Endothelial cell of umbilical vein (primary cell): ENCODE measurements around the gene NKX2-4. TPM values are rescaled to one million over a fixed set of nuclear protein-coding genes. Genes with fewer than 3 reads are reported as not detected.
A peak's percentile ranks its signal among the peaks of the same experiment; 100 is the strongest.

ENCODE experiments used
- BruUV-seq: library from RNA; stranded (reverse); fragments of 400-500 nt; replicated peaks from 2 replicates; lab custom pipeline; 2021; lab: Mats Ljungman, UMichigan
- CTCF ChIA-PET: fragments of 300-600, 350-600 bp; sonication (Branson Sonifier 250); formaldehyde crosslinking; loops from one replicate; lab custom pipeline; 2021; ENCODE audit warnings: antibody characterized with exemption, inconsistent platforms; lab: Charles Lee
- POLR2A ChIA-PET: fragments of 300-600, 350-600 bp; sonication (Branson Sonifier 250); formaldehyde crosslinking; loops from one replicate; lab custom pipeline; 2021; ENCODE audit warnings: antibody characterized with exemption, inconsistent platforms; lab: Charles Lee
- DNase-seq: peaks from one replicate; pipeline ENCODE4 v3.0.0-alpha.2; 2011; ENCODE audit warnings: low read depth, low spot score
- FAIRE-seq: peaks from 2 replicates; lab custom pipeline; 2011; peaks lifted over from hg19 to GRCh38; lab: Jason Lieb, UNC
- H2AFZ ChIP-seq: 2 replicates; pipeline ENCODE4 v1.6.0; 2012; ENCODE audit warnings: low read depth, low read length, control low read depth, inconsistent platforms
- H3K27ac ChIP-seq: 2 replicates; pipeline ENCODE4 v1.5.1; 2011; ENCODE audit warnings: low read depth, mild to moderate bottlenecking, control low read depth, low read length, moderate library complexity; ENCODE audit not compliant: insufficient read depth
- H3K27me3 ChIP-seq, 2 experiments: 2 replicates each; pipeline versions ENCODE4 v1.6.0 to v1.6.1; 2011; ENCODE audit warnings: low read length in 2 of 2, mixed read lengths in 1 of 2; ENCODE audit not compliant: control insufficient read depth in 2 of 2, insufficient read depth in 2 of 2
- H3K36me3 ChIP-seq, 2 experiments: 2 replicates in 1 of 2; 3 replicates in 1 of 2; pipeline ENCODE4 v1.5.1; 2011; ENCODE audit warnings: low read length in 2 of 2, mild to moderate bottlenecking in 1 of 2, moderate library complexity in 1 of 2; ENCODE audit not compliant: control insufficient read depth in 2 of 2, insufficient read depth in 2 of 2; ENCODE audit errors: extremely low read depth in 1 of 2
- H3K4me1 ChIP-seq: 3 replicates; pipeline ENCODE4 v1.5.1; 2011; ENCODE audit warnings: mild to moderate bottlenecking, low read length; ENCODE audit not compliant: control insufficient read depth, insufficient read depth; ENCODE audit errors: extremely low read depth
- H3K4me2 ChIP-seq: 2 replicates; pipeline ENCODE4 v1.6.1; 2011; ENCODE audit warnings: low read length, control low read depth, mixed read lengths; ENCODE audit not compliant: insufficient read depth
- H3K4me3 ChIP-seq, 3 experiments: fragments of 200-600 bp in 1 of 3; sonication (generic), shearing (Covaris generic) in 1 of 3; replicated peaks in 1 of 3; 2 replicates each; pipeline ENCODE4 v1.5.1; 2011 to 2016; ENCODE audit warnings: control low read depth in 3 of 3, low read length in 3 of 3, mild to moderate bottlenecking in 2 of 3, inconsistent platforms in 1 of 3, low read depth in 1 of 3, moderate library complexity in 1 of 3; ENCODE audit not compliant: insufficient read depth in 1 of 3
- H3K79me2 ChIP-seq: 2 replicates; pipeline ENCODE4 v1.6.0; 2012; ENCODE audit warnings: low read length, inconsistent platforms; ENCODE audit not compliant: control insufficient read depth, insufficient read depth
- H3K9ac ChIP-seq: replicated peaks from 2 replicates; pipeline ENCODE3; 2011; ENCODE audit warnings: low read length, control low read depth; ENCODE audit not compliant: insufficient read depth; ENCODE audit errors: extremely low read depth
- H3K9me1 ChIP-seq: replicated peaks from 3 replicates; pipeline ENCODE4 v1.6.0; 2011; ENCODE audit warnings: mild to moderate bottlenecking, low read length; ENCODE audit not compliant: control insufficient read depth, insufficient read depth; ENCODE audit errors: extremely low read depth
- H3K9me3 ChIP-seq: replicated peaks from 2 replicates; pipeline ENCODE4 v1.5.1; 2012; ENCODE audit warnings: low read length, inconsistent platforms; ENCODE audit not compliant: control insufficient read depth, insufficient read depth
- H4K20me1 ChIP-seq: replicated peaks from 2 replicates; pipeline ENCODE3; 2011; ENCODE audit warnings: mild to moderate bottlenecking, low read length; ENCODE audit not compliant: control insufficient read depth, insufficient read depth; ENCODE audit errors: extremely low read depth
- CTCF ChIP-seq, 2 donors: IDR thresholded peaks; 1 replicate in 1 of 2; 2 replicates in 1 of 2; pipeline ENCODE4 v1.5.1; 2011; ENCODE audit warnings: low read length in 2 of 2, mild to moderate bottlenecking in 2 of 2, moderate library complexity in 2 of 2, control low read depth in 1 of 2, inconsistent platforms in 1 of 2, low read depth in 1 of 2; ENCODE audit not compliant: insufficient read depth in 1 of 2; ENCODE audit errors: extremely low read depth in 1 of 2
- EZH2 ChIP-seq: IDR thresholded peaks from 2 replicates; pipeline ENCODE4 v1.6.1; 2012; ENCODE audit warnings: borderline replicate concordance, low read depth, mild to moderate bottlenecking, moderate library complexity, low read length, inconsistent platforms; ENCODE audit not compliant: severe bottlenecking
- FOS ChIP-seq: IDR thresholded peaks from 2 replicates; pipeline ENCODE4 v1.6.1; 2011; ENCODE audit warnings: mild to moderate bottlenecking, low read length, moderate library complexity, borderline replicate concordance; ENCODE audit not compliant: insufficient read depth
- GATA2 ChIP-seq: IDR thresholded peaks from 2 replicates; pipeline ENCODE4 v1.7.0; 2011; ENCODE audit warnings: low read depth, mild to moderate bottlenecking, moderate library complexity, mixed read lengths, low read length; ENCODE audit not compliant: insufficient read length, insufficient read depth
- JUN ChIP-seq: IDR thresholded peaks from 2 replicates; pipeline ENCODE4 v1.6.1; 2011; ENCODE audit warnings: borderline replicate concordance, low read depth; ENCODE audit not compliant: insufficient read length, insufficient read depth
- POLR2AphosphoS5 ChIP-seq: IDR thresholded peaks from 2 replicates; pipeline ENCODE4 v1.6.1; 2012; ENCODE audit warnings: low read depth, mild to moderate bottlenecking, control low read depth, low read length, moderate library complexity; ENCODE audit not compliant: insufficient read depth
- dilution Hi-C: fragments of 300-500 bp; cut with MboI; formaldehyde crosslinking; loops from one replicate; pipeline ENCODE4 v1.15.0; 2019; ENCODE audit warnings: low sequenced_read_pairs; ENCODE audit not compliant: extremely low pct_ligation_motif_present
- intact Hi-C: fragments of 100-400 bp; cut with micrococcal nuclease; formaldehyde crosslinking; loops from one replicate; pipeline ENCODE4 v1.10.0; 2022
- polyA plus RNA-seq, 4 experiments: library from polyadenylated mRNA; depleted of rRNA in 3 of 4; stranded (reverse) in 3 of 4; unstranded in 1 of 4; fragments of >200 nt; gene quantifications; 2 replicates each; pipeline versions ENCODE4 v1.2.1 to v1.2.3, GENCODE V29; 2011 to 2012; ENCODE audit warnings: missing spikeins in 1 of 4
- total RNA-seq: library from RNA; stranded (reverse); gene quantifications from 2 replicates; pipeline ENCODE4 v1.2.3, GENCODE V29; 2021
- TF ChIP-seq, protein P1 (sequence below): IDR thresholded peaks from 2 replicates; pipeline ENCODE4 v1.6.1; 2011; ENCODE audit not compliant: insufficient read depth, insufficient read length

NKX2-4 gene
- total and polyA plus RNA-seq, 2 donors (not counting 3 experiments of a cell fraction or from before 2014, with no cell fraction given): not detected

- BruUV-seq: no TSS peak
- DNase-seq (no peak), FAIRE-seq (no peak)
- H3K9ac ChIP-seq: no peak overlapping the region
- H2AFZ ChIP-seq: no peak overlapping the region
- CTCF ChIA-PET: interaction anchor here (1.0 kb wide), 1 partner anchor 155 kb away, joined by 7 read pairs; no protein-coding TSS in a partner anchor
- dilution Hi-C loops: no loop called here
- H3K9me1 ChIP-seq: no peaks in the 10 kb centered on the region
- intact Hi-C loops: loop anchor here (10.0 kb wide), 1 partner anchor 267 kb away; the partner anchor contains the start of gene KIZ
- peaks cover 44 to 55% of the 10 kb centered on the region in 2 experiments for H3K27me3 ChIP-seq
- H3K4me3 ChIP-seq: no peak overlapping the region
- no peak overlapping the region for H3K27ac ChIP-seq
- H3K4me1 ChIP-seq: peaks cover 2% of the 10 kb centered on the region
- POLR2A ChIA-PET: no interaction called here
- H4K20me1 ChIP-seq: peaks cover 2% of the 10 kb centered on the region
- peaks cover 2 to 9% of the 10 kb centered on the region in 2 experiments for H3K36me3 ChIP-seq
- H3K4me2 ChIP-seq: no peak overlapping the region
- H3K9me3 ChIP-seq: no peaks in the 10 kb centered on the region
- TF ChIP-seq EZH2 (peak; percentile 91), JUN (no peak), POLR2AphosphoS5 (peak; percentile 2), CTCF (IDR thresholded peaks at IDR 0.05; ENCODE audit: extremely low read depth in 1 of 2, insufficient read depth in 1 of 2, low read depth in 1 of 2, low read length in 2 of 2) (no peak), GATA2 (no peak), FOS (no peak)
- TF ChIP-seq, protein P1, sequence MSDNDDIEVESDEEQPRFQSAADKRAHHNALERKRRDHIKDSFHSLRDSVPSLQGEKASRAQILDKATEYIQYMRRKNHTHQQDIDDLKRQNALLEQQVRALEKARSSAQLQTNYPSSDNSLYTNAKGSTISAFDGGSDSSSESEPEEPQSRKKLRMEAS: no peak
- no peaks in the 10 kb centered on the region for H3K79me2 ChIP-seq
Measured at GRCh38 chr20:21391185-21391971, 5.9 kb downstream of the NKX2-4 start.
